OCI-M1 (cell line): ENCODE results near the gene DFFA.

Experiments
- DNase-seq: peaks from one replicate; lab custom pipeline; 2025; lab: John Stamatoyannopoulos, UW

The DFFA gene, protein sequence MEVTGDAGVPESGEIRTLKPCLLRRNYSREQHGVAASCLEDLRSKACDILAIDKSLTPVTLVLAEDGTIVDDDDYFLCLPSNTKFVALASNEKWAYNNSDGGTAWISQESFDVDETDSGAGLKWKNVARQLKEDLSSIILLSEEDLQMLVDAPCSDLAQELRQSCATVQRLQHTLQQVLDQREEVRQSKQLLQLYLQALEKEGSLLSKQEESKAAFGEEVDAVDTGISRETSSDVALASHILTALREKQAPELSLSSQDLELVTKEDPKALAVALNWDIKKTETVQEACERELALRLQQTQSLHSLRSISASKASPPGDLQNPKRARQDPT

GRCh38 chr1:10472220-10473144 lies at the start of gene DFFA:
Gene DFFA, minus strand, starts transcription at chr1:10472529. Its CDS starts 71 bp downstream, at chr1:10472458.
- DNase-seq, result peak; percentile 98

- no peak for DNase-seq
These were observed 49.3 kb upstream of the DFFA start for GRCh38 chr1:10521537-10522157.

GRCh38 chr1:10520952-10521351 lies 48.6 kb upstream of the DFFA start:
- no peak for DNase-seq

- no peak for DNase-seq
These were observed 48.2 kb upstream of the DFFA start for GRCh38 chr1:10520497-10520896.

DNA sequence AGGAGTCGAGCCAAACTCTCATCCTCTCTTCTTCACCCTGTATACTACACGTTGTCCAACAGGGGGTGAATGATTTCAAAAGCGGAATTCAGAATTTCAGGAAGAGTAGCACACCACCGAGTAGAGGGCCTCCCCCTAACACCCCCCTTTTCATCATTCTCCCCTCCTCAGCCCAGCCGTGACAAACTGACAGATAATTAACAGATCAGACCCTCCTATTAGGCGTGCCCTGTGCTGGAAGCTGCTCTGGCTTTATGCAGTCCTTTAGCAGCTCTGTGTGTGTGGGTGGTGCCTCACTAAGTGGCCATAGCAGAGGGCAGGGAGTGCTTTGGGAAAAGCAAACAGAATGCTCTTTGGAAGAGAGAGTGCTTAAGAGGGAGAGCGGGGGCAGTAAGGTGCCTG lies 46.7 kb upstream of the DFFA start:
- DNase-seq, result no peak

DNA sequence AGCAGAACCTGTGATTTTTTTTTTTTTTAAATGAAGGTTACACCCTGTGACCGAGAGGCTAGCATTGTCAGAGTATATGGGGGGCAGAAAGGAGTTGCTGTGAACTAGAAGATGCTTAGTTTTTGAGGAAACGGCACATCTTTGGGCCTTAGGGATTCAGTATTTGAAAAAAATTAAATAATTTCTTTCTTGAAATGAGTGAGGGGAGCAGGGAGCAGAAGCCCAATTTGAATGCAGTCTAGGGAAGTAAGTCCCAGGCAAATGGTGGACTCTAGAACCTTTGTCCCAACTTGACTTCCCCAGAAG lies 45.3 kb upstream of the DFFA start:
- no peak for DNase-seq

DNA sequence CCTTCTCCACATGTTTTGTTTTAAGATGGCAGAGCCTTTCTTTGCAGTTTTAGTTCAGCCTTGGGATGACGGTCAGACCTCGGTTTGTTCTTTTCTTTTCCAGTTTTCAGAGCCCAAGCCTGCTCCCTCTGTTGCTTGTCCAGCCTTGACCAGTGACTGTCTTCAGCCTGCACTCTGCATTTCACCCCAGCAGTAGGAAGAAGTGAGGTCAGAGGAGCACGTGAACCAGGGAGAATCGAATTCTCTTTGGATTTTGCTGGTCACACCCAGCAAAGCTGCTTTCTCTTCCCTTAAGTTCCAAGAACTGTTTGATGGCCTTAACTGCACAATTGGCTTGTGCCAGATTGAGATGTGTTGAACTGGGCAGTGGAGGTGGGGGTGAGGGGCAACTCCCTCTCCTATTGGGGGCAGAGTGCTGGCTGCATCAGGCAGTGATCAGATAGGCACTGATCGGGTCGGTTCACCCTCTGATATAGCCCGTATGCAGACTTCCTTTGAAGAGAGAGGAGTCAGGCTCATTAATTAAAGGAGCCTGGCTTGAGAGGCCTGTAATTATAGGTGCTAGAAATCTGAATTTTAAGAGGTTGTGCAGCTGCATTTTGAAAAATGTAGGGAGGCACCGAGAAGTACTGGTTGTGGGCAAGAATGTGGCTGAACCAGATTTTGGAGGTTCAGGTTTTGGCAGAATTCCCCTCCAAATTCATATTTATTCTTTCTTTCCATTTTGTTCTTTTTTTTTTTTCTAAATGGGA lies 44.8 kb upstream of the DFFA start:
- DNase-seq, result peak; percentile 55

DNA sequence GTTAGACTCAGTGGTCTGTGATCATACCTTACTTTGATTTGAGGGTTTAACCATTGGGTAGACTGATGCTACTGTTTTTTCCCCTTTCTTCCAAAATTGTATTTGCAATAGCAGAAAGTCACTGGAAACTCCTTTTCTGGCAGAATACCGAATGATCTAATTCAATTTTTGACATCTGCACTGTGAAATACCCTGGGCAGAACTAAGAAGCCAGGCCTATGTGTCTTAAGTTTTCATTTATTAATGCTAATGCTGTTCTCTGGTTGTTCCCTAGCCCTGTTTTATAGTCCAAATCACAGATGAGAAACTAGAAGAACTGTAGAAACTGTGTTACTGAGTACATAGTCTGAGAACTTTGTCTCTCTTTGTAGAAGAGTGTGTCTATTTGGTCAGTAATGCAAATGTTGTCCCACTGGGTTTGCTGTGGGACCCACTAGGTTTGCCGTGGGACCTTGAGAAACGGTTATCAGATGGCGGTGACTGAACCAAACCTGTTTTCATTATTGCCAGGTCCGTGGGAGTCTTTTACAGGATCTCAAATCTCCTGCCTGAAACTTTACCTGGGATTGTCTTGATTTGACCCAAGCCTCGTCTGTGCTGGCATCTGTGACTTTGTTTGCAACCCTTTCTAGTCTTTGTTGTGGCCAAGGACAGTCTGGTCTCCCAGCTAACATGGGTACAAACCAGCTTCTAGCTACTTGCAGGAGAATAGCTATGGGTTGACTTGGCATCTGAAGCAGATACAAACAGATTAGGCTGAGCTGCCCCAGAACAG lies 43.8 kb upstream of the DFFA start:
- DNase-seq, result no peak

DNA sequence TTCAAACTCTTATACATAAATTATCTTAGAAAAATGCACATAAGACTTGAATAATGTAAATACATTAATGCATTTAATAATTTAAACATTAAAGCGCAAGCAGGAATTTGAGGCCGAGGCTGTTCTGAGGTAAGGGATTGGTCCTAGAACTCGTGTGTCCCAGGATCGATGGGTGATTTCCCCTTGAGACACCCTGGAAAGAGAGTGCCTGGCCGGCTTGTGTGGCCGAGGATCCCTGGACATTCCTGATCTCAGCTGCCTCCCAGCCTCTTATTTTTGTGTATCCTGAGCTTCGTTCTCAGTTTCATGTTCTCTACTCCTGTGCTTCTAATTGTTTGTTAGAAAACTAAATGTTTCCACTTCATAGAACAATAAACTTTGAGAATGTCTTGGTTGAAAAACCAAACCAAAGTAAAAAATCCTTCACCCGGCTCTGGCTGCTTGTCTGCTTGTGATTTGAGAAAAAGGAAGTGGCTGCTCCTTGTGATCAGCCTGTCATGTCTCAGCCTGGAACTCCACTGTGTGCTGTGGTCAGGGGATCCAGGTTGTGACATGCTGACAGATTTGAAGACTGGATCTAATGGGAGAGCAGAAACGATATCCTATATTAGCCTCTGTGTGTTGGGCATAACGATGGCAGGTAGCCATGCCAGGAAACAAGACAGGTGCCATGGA lies 43.1 kb upstream of the DFFA start:
- peak; percentile 79 for DNase-seq

GRCh38 chr1:10514490-10515235 lies 42.3 kb upstream of the DFFA start:
- peak; percentile 72 for DNase-seq

DNA sequence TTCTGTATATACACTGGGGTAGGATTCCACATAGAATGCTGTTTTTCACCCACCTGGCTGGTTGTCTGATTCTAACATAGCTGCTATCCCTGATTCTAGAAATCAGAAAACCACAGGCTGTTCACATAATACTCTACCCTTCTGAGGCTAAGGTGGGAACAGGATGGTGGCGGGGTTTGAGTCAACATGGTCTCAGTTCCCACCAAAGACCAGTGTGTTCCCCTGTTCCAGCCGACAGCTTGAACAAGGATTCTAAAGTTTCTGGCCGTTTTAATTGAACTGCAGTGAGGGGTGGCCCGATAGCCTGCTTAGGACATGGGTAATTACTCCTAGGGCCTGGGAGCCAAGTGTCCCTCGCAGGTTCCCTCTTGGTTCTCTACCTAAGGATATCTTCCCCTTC lies 40.9 kb upstream of the DFFA start:
- DNase-seq, result no peak

DNA sequence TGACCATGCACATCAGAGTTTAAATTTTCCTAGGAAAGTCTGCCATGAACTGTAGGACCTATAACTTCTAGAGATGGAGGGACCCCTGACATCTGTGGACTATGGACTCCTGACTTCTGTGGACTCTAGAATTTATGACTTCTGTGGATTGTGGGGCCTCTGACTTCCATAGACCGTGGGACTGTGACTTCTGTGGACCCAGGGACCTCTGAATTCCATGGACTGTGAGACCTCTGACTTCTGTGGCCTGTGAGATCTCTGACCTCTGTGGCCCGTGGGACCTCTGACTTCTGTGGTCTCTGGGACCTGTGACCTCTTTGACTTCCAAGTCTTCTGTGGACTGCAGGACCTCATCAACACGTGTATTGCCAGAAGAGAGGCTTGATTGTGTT lies 39.2 kb upstream of the DFFA start:
- DNase-seq, result peak; percentile 44

- peak; percentile 91 for DNase-seq
These were observed 38.5 kb upstream of the DFFA start for GRCh38 chr1:10510520-10511493.

DNA sequence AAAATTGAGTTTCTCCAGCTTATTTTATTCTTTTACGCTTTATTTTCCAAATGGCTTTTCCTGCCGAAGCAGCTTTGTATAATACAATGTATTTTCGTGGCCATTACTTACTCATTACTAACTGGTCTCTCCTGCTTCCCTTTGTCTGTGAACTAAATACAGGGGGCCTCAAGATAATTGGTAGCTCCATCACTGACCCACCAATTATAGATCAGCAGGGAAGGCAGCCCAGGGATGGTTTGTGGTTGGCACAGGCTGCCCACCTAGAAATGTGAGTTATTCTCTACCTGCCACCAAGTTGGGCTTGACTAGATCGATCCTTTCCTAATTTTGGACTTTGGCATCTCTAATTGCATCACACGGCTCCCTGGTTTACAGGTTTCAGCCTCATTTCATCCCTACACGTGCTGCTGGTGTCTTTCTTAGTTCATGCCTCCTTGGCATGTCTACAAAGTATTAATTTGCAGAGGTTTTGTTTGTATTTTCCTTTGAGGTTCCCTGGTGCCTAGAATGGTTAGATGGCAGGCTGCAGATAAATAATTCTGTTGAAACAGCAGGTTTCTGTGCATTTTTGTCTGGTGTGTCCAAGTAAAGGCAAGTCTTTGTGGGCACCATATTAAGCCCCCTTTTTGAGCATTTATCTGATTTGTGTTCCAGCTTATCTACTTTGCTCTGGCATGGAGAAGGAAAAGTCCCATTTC lies 37.6 kb upstream of the DFFA start:
- DNase-seq, result no peak

DNA sequence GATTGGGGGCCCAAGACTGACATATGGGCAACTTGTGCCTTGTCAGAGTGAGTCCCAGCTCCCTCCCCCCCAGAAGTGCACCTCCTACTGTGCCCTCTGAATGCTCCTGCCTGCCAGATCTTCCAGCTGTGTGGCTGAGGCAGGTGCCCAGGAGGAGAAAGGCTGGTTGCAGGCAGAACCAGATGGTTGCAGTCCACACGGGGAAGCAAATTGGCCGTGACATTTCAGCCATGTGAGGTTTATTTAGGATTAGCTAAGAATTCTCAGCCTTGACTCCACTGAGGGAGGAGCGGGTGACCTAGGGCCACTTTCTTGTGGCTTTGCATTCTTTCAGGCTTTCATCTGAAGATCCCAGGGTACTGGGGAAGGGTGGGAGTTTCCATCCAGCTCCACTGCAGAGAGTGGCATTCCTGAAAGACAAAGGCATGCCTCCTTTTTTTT lies 36.2 kb upstream of the DFFA start:
- DNase-seq, result no peak

DNA sequence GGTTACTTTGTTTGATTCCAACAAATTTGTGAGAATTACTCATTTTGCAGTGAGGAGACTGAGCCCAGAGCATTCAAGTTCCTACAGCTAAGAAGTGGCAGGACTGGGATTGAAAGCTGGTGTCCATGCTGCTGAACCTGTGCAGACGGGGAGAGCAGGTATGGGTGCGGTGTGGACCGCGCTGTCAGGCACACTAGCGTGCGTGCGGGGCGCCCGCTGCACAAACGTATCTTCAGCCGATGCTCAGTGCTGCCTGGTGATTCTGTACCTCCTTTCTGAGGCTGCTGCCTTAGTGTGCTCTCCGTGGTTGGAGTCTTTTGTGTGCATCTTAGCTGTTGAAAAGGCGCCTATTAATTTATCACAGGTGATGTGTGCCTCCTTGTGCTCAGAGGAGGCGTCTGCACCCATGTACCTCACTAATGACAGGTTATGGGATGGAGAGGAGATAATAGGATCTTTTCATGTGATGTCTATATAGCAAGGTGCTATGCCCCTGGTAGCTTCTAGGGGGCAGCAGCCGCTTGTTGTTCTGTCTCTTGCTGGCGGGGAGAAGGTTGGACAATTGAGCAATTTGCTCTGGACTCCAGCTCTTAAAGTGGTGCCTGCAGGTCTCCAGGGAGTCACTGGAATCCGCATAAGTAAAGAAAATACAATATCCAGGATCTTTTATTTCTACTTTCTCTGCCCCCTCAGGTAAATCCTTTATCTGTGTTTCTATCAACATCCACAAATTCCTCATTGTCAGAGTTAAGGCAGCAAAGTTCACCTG lies 35.0 kb upstream of the DFFA start:
- DNase-seq, result peak; percentile 82

GRCh38 chr1:10506677-10507047 lies 34.3 kb upstream of the DFFA start:
- DNase-seq, result no peak
